Erythroblast (primary cell): ENCODE data around the gene SLC25A2.

Experiments used
- GATA1 ChIP-seq: IDR thresholded peaks from 2 replicates; pipeline ENCODE4 v1.6.1; 2011; ENCODE audit warnings: low read depth, mild to moderate bottlenecking, control low read depth, low read length, moderate library complexity
- POLR2A ChIP-seq: IDR thresholded peaks from 2 replicates; pipeline ENCODE4 v1.6.1; 2011; ENCODE audit warnings: mild to moderate bottlenecking, low read length

GRCh38 chr5:141330299-141331080 is 26.6 kb upstream of the SLC25A2 start, which contains the start of gene PCDHGA1:
- TF ChIP-seq POLR2A (no peak), GATA1 (no peak)
